GF-D8 (cell line): ENCODE measurements around the gene MCCC2.
"Not testable (repeated sequence)": the region's sequence is repeated elsewhere in the genome, so short reads cannot be mapped to it uniquely, and the experiment has no call there.

ENCODE experiments used
- DNase-seq: peaks from one replicate; lab custom pipeline; 2025; lab: John Stamatoyannopoulos, UW

MCCC2 gene

DNA sequence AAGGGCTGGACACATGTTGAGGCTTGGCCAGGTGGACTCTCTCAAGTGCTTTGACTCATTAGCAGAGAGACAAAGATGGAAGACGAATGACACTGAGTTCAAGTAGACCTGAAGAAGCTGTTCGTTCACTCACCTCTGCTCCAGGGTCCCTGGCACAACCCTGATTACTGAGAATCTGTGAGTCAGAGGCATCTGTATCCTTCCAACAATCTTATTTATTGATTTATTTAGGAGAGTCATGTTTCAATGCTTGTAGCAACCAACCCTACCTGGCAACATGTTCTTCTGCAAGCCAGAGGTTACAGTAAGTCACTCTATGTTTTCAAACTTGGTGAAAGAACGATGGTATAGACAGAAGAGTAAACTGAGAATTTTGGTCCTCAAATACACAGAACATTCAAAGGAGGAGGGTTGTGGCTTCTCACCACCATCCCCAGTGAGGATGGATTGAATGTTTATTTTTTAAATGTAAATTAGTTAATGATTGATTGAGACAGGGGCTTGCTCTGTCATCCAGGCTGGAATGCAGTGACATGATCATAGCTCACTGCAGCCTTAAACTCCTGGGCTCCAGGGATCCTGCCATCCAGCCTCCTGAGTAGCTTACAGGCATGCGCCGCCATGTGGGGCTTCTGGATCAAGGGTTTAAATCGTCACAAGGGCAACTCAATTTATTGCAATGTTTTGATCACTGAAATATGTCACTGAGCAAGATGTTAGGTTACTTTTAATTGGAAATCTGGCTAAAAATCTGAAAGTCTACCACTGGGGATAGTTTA, 76.2 kb downstream of the MCCC2 start:
- DNase-seq: no peak

DNA sequence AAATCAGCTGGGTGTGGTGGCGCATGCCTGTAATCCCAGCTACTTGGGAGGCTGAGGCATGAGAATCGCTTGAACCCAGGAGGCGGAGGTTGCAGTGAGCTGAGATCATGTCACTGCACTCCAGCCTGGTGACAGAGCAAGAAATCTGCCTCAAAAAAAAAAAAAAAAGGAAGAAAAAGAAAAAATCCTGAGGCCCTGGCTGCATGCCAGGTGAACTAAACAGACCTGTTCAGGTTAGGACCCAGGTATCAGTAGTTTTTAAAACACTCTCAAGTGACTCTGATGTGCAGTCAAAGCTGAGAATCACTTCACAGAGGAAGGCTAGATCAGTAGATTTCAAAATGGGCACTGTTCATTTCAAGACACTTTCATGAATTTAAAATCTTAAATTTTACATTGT, 77.5 kb downstream of the MCCC2 start:
- not testable (repeated sequence) for DNase-seq

DNA sequence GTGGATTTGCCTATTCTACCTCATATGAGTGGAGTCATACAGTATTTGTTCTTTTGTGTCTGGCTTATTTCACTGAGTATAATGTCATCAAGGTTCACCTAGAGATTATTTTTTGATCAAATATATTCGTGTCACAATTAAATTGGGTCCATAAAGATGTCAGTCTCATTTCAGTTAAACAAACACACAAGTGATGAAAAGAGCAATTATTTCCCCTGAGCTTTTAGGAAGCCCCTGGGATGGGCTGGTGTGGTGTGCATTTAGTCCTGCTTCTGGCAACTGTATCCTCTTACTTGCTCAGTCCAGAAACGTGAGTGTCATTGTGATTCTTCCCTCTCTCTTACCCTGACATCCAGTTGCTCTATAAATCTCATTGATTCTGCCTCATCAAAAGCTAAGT, 79.2 kb downstream of the MCCC2 start:
- DNase-seq: no peak

DNA sequence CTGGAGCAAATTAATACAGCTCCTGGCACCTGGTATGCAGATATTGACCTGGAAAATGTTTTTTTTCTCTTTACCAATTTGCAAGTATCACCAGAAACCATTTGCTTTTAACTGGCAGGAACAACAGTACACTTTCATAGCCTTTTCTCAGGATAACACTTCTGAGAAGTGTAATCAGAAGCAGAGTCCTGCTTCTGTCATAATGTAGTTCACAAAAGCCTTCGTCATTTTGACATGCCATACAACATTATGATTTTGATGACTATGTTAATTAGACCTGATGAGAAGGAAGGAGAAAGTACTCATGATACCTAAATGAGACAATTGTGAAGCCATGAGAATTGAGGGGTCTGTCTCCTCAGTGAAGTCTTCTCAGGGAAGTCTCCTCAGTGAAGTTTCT, 90.8 kb downstream of the MCCC2 start:
- DNase-seq: no peak

DNA sequence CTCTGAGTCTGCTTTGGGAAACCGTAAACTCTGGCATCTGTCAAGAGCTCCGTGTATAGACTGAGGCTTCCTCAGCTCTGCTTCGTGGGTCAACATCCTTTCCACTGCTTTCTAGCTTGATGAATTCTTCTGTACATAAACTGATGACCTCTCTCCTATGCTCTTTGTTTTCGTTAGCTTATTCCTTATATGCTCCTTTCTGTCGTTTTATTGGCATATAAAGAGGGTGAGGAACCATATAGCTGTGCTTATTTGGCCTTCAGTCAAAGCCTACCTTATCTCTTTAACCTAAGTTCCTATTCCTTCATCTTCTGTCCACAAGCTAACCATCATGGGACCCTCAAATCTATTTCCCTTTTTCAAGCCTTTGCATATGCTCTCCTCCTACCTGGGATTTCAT, 92.6 kb downstream of the MCCC2 start:
- DNase-seq: no peak

DNA sequence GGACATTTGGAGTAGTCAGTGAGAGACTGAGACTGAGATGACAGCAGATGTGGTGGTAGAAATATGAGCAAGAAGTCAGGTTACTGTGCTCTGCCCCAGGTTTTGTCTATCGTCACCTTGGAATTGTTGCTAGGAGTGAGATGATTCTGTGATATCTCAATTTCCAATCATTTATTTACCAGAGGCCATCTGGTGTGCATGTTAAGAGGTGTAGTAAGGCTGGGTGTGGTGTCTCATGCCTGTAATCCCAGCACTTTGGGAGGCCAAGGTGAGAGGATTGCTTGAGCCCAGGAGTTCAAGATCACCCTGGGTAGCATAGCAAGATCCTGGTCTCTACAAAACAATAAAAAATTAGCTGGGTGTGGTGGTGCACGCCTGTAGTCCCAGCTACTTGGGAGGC, 93.4 kb downstream of the MCCC2 start:
- DNase-seq: no peak

DNA sequence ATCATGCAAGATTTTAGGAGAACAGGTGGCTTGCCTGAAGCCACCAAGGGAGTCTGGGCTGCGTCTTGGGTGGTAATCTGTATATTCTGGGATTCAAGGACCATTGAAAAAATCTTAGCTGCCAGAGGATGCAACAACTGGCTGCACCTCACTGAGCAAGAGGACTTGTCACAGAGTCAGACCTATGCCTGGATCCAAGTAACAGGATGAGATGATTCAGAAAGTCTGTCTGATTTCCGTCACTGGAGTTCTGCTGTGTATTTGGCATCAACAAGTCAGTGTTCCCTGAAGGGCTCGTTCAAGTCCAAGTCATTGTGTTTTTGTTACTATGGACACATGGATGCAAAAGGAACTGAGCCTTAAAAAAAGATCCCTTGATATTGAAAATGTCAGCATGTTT, 94.2 kb downstream of the MCCC2 start:
- no peak for DNase-seq

DNA sequence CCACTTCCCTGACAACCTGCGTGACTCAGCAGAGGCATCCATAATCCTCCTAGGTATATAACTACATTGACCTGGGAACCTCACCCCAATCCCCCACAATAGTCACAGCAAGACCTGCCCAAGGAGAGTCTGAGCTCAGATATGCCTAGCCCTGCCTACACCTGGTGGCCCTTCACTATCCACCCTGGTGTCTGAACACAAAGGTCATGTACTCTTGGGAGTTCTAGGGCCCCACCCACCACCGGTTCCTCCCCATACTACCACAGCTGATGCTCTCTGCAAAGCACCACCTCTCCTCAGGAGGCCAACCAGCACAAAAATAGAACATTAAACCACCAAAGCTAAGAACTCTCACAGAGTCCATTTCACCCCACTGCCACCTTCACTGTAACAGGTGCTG, 97.2 kb downstream of the MCCC2 start:
- DNase-seq: no peak

DNA sequence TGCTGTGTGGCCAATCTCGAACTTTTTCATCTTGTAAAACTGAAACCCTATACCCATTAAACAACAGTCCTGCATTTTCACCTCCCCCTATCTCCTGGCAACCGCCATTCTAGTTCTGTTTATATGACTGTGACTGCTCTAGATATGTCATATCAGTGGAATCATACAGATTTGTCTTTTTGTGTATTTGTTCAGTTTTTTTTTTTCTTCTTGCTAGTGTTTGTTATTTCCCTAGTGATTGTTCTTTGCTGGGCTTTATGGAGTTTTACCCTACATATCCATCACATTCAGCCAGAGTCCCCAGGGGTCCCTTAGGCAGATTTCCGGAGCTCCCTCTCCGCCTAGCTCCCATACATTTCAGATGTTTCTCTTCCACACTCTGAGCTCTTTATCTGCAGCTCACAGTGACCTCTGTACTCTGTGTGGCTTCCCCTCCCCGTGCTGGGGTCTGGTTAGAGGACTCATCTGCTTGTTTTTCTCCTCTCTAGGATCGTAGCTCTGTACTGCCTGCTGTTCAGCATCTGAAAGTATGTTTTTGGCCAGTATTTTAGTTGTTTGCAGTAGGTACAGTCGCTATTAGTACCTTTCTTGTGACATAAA, 106.8 kb downstream of the MCCC2 start:
- no peak for DNase-seq

DNA sequence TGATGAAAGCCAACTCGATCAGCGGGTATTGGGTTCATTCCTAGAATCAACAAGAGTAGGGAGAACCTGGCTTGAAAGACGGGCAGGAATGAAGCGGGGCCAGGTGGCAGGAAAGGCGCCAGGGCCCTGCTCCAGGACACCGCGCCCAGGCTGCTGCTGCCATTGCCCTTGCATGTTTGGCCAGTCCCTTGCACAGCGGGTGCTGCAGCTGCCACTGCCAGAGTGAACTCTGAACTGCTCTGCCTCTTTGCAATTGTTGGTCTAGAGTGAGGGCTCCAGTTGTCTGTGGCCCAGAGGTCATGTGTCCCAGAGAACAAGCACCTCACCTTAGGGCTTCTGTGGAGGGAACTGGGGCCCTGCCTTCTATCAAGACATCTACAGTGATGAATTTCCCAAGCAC, 107.9 kb downstream of the MCCC2 start:
- no peak for DNase-seq

DNA sequence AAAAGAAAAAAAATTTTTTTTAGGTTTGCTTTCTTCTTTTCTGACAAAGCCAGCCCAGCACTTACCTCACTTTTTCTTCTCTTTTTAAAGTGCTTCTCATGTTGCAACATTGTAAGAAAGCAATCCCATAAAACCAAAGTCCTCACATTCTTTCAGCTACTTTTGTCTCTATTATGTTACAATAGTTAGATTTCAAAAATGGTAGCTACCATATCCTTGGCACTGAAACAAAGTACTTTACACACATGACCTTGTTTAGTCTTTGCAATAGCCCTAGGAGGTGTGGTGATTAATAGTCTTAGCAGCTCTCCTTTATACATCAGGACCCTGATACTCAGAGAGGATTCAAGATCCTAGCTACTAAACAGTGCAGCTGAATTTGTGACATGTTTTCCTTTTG, 108.5 kb downstream of the MCCC2 start:
- no peak for DNase-seq

DNA sequence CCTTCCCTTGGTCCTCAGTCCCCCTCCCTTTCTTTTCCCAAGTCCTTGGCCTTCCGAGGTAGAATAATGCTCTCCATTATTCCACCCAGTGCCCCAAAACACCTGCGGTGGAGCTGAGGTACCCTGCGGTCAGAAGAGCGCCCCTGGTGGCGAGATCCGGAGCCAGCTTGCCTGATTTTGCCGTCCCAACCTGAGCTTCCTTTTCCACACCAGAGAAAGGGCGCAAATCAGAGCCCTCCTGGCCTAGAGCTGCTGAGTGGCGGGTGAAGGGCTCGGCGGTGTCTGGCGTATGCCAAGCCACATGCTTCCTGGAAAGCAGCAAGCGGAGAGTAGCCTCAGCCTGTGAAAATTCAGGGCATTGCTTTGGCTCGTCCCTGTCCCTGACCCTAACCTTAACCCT, 110.8 kb downstream of the MCCC2 start:
- no peak for DNase-seq

DNA sequence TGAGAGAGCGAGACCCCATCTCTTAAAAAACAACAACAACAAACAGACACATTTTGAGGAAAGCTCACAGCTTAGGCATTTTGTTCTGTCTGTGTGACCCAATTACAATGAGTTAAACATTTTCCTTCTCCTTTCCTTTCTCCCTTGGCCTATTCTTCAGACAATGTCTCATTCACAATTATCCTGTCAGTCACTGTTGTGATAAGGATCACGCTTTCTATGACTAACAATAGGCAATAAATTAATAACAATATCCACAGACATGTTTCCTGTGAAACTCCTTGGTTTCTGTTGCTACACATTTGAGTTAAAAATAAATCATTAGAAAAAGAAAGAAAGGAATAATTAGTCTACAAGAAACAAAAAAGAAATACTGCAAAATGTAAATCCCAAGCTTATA, 112.1 kb downstream of the MCCC2 start:
- DNase-seq: no peak

DNA sequence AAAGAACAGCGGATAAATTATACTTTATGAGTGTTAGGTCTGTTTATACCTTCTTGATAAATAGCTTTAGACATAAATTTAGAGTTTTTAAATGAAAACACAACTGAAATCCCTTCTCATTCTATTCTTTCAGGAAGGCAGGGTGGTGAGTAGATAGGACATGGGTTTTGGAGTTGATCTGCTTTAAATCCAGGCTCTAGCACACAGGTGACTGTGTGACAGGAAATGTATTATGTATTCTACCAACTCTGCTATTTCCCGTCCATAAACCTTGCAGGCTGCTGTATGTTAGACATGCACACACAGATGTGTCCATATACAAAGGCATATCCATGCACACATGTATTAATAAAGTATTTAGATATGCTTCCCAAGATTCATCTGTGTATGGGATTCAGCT, 112.6 kb downstream of the MCCC2 start:
- no peak for DNase-seq

DNA sequence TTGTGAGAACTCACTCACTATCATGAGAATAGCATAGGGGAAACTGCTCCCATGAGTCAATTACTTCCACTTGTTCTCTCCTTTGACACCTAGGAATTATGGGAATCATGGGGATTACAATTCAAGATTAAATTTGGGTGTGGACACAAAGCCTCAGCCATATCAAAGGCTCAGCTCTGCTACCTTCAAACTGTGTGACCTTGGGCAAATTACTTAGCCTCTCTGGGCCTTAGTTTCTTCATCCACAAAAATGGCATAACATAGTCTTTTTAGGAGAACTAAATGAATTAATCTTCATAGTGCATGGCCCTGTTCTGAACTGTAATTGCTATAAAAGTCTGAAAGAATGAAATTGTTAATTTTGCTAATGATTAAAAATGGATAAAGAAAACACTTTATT, 113.7 kb downstream of the MCCC2 start:
- no peak for DNase-seq

DNA sequence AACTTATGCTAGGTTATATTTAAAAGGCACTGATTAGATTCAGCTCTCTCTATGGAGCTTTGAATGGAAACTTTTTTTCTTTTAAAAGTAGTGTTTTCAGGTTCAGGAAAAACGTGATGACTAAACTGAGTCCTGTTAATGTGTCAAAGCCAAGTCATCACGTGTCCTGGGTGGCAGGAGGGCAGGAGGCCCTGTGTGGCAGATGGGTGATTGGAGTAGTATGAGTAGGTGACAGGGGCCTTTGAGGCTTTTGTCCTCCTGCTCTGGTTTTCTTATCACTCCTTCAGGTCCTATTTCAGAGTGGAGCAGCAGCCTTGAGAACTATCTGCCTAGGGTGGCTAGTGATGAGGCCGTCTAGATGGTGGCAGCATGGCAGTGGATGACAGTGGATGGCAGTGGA, 114.3 kb downstream of the MCCC2 start:
- no peak for DNase-seq

DNA sequence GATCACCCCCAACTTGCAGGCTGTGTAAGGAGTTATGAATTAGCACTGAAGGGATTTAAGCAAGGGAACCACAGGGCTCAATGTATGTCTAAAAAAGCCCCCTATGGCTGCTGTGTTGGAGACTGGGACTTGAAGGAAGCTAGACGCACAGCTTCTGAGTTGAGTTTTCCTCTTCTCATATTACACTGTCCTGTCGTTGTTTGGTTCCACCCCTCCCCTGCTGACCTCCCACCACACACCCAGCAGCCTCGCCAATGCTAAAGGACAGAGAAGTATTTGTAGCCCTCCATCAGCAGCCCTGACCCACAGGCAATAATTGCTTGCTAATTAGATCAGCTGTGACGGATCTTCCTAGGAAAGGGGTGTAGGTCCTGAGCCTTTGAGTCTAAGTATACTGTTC, 116.8 kb downstream of the MCCC2 start:
- DNase-seq: no peak

DNA sequence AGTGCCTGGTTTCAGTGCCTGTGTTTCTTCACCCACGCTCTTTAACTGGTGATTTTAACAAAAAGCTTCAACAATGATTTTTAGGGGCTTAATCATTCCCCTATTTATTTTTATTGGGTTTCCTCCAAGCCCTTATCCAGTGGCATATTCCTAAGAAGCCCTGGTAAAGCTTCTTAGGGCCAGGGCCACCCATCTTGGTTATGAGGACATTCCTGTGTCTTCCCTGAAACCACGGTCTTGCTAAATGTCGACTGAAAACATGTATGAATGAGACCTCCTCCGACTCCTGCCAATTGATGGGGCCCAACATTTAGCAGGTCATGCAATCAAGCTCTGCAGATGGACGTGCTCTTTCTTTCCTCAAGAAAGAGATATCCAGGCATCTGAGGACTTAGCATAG, 118.3 kb downstream of the MCCC2 start:
- DNase-seq: no peak

DNA sequence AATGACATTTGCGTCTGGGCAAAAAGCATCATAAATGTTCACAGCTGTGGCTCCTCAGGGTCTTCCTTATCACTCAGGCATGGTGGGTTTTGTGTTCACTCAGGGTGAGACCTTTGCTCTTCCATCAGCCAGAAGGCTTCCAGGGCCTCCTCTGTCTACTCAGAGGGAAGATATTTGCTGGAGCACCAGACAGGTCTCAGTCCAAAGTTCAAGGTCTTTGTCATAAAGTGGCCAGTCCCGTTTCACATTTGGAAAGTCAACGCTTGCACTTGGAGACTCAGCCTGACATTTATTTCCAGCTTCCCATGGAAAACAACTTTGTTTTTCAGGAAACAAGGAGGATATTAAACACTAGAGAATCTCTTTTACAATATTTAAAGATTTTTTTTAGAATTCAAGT, 119.8 kb downstream of the MCCC2 start:
- no peak for DNase-seq
